GM23338 (cell line): ENCODE results near the gene TMUB1.

Experiments used
- CREB1 ChIP-seq: fragments of 250-450 bp; sonication (Bioruptor Pico); IDR thresholded peaks from 2 replicates; pipeline ENCODE4 v1.5.0; 2020; ENCODE audit warnings: low read depth, mild to moderate bottlenecking, moderate library complexity
- CTCF ChIP-seq, 2 experiments: fragments of 200-600 bp in 1 of 2; sonication (generic) in 1 of 2; conservative IDR thresholded peaks; 2 replicates each; pipeline versions ENCODE4 v1.5.1 to v1.6.1; 2016 to 2017; ENCODE audit warnings: antibody characterized with exemption in 2 of 2, low read depth in 2 of 2, mild to moderate bottlenecking in 2 of 2, moderate library complexity in 1 of 2
- ETS1 ChIP-seq: IDR thresholded peaks from 2 replicates; pipeline ENCODE4 v1.6.1; 2016; ENCODE audit warnings: antibody characterized with exemption
- EZH2 ChIP-seq: fragments of 200-600 bp; sonication (generic); IDR thresholded peaks from one replicate; pipeline ENCODE4 v1.8.0; 2017; ENCODE audit warnings: antibody characterized with exemption, mild to moderate bottlenecking, low read depth; ENCODE audit not compliant: unreplicated experiment
- EZH2phosphoT487 ChIP-seq: fragments of 200-600 bp; sonication (generic); IDR thresholded peaks from one replicate; pipeline ENCODE4 v1.8.1; 2018; ENCODE audit warnings: antibody characterized with exemption; ENCODE audit not compliant: unreplicated experiment
- JUNB ChIP-seq: IDR thresholded peaks from one replicate; pipeline ENCODE4 v1.6.1; 2016; ENCODE audit warnings: antibody characterized with exemption; ENCODE audit not compliant: unreplicated experiment
- NANOG ChIP-seq: IDR thresholded peaks from 2 replicates; pipeline ENCODE4 v1.6.1; 2016; ENCODE audit warnings: antibody characterized with exemption, borderline replicate concordance
- POLR2AphosphoS5 ChIP-seq: IDR thresholded peaks from 2 replicates; pipeline ENCODE4 v1.6.1; 2016; ENCODE audit warnings: antibody characterized with exemption, low read depth
- REST ChIP-seq: IDR thresholded peaks from one replicate; pipeline ENCODE4 v1.6.1; 2018; ENCODE audit warnings: antibody characterized with exemption; ENCODE audit not compliant: unreplicated experiment
- ZNF114 ChIP-seq: fragments of 250-450 bp; sonication (Bioruptor Pico); IDR thresholded peaks from 2 replicates; pipeline ENCODE4 v1.5.0; 2020; ENCODE audit warnings: mild to moderate bottlenecking, moderate library complexity
- ZNF331 ChIP-seq: fragments of 250-450 bp; sonication (Bioruptor Pico); IDR thresholded peaks from 2 replicates; pipeline ENCODE4 v1.5.0; 2020; ENCODE audit warnings: low read depth, mild to moderate bottlenecking, moderate library complexity
- ZNF462 ChIP-seq: fragments of 250-450 bp; sonication (Bioruptor Pico); IDR thresholded peaks from 2 replicates; pipeline ENCODE4 v1.5.0; 2020; ENCODE audit warnings: mild to moderate bottlenecking, moderate library complexity

GRCh38 chr7:151060113-151060415, 23.2 kb downstream of the TMUB1 start:
- no peak for TF ChIP-seq EZH2
- no peak for TF ChIP-seq REST
- no peak for TF ChIP-seq POLR2AphosphoS5
- TF ChIP-seq CTCF (conservative IDR thresholded peaks at IDR 0.05; ENCODE audit: low read depth in 2 of 2): no peak
- TF ChIP-seq EZH2phosphoT487: no peak
- no peak for TF ChIP-seq CREB1 (CRISPR knock-in tag)
- TF ChIP-seq JUNB: no peak
- no peak for TF ChIP-seq ETS1
- TF ChIP-seq ZNF462 (CRISPR knock-in tag): no peak
- no peak for TF ChIP-seq ZNF331
- no peak for TF ChIP-seq ZNF114 (CRISPR knock-in tag)
- no peak for TF ChIP-seq NANOG
